GM23338 (cell line): Measurements from ENCODE around the gene LRP1B.

Experiments
- CREB1 ChIP-seq: fragments of 250-450 bp; sonication (Bioruptor Pico); IDR thresholded peaks from 2 replicates; pipeline ENCODE4 v1.5.0; 2020; ENCODE audit warnings: low read depth, mild to moderate bottlenecking, moderate library complexity
- EZH2 ChIP-seq: fragments of 200-600 bp; sonication (generic); IDR thresholded peaks from one replicate; pipeline ENCODE4 v1.8.0; 2017; ENCODE audit warnings: antibody characterized with exemption, mild to moderate bottlenecking, low read depth; ENCODE audit not compliant: unreplicated experiment
- EZH2phosphoT487 ChIP-seq: fragments of 200-600 bp; sonication (generic); IDR thresholded peaks from one replicate; pipeline ENCODE4 v1.8.1; 2018; ENCODE audit warnings: antibody characterized with exemption; ENCODE audit not compliant: unreplicated experiment
- JUNB ChIP-seq: IDR thresholded peaks from one replicate; pipeline ENCODE4 v1.6.1; 2016; ENCODE audit warnings: antibody characterized with exemption; ENCODE audit not compliant: unreplicated experiment
- NANOG ChIP-seq: IDR thresholded peaks from 2 replicates; pipeline ENCODE4 v1.6.1; 2016; ENCODE audit warnings: antibody characterized with exemption, borderline replicate concordance
- POLR2AphosphoS5 ChIP-seq: IDR thresholded peaks from 2 replicates; pipeline ENCODE4 v1.6.1; 2016; ENCODE audit warnings: antibody characterized with exemption, low read depth
- STAT1 ChIP-seq: IDR thresholded peaks from one replicate; pipeline ENCODE4 v1.6.1; 2016; ENCODE audit warnings: antibody characterized with exemption; ENCODE audit not compliant: unreplicated experiment
- TF ChIP-seq, protein P1 (sequence below), 2 experiments: fragments of 200-600 bp in 1 of 2; sonication (generic) in 1 of 2; conservative IDR thresholded peaks; 2 replicates each; pipeline versions ENCODE4 v1.5.1 to v1.6.1; 2016 to 2017; ENCODE audit warnings: antibody characterized with exemption in 2 of 2, low read depth in 2 of 2, mild to moderate bottlenecking in 2 of 2, moderate library complexity in 1 of 2
- TF ChIP-seq, protein P2 (sequence below): IDR thresholded peaks from one replicate; pipeline ENCODE4 v1.6.1; 2018; ENCODE audit warnings: antibody characterized with exemption; ENCODE audit not compliant: unreplicated experiment

DNA sequence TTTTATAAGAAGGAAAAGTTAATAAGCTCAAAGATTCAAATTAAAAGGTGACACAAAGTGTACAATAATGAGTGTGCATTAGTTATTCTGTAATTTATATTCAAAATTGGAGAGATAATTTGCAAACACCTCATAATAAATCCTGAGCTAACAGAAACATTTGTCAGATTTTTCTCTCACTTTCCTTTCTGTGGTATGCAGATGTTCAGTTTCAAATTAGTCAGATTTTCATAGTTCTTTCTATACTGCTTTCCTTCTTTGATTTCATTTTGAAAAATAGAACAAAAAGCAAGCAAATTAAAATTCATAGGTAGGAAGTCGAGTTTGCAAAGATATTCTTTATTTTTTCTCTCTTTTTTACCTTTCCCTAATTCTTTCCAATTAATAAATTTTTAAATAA, 1930.5 kb downstream of the LRP1B start:
- no peak for TF ChIP-seq STAT1
- no peak for TF ChIP-seq EZH2
- TF ChIP-seq, protein P1, sequence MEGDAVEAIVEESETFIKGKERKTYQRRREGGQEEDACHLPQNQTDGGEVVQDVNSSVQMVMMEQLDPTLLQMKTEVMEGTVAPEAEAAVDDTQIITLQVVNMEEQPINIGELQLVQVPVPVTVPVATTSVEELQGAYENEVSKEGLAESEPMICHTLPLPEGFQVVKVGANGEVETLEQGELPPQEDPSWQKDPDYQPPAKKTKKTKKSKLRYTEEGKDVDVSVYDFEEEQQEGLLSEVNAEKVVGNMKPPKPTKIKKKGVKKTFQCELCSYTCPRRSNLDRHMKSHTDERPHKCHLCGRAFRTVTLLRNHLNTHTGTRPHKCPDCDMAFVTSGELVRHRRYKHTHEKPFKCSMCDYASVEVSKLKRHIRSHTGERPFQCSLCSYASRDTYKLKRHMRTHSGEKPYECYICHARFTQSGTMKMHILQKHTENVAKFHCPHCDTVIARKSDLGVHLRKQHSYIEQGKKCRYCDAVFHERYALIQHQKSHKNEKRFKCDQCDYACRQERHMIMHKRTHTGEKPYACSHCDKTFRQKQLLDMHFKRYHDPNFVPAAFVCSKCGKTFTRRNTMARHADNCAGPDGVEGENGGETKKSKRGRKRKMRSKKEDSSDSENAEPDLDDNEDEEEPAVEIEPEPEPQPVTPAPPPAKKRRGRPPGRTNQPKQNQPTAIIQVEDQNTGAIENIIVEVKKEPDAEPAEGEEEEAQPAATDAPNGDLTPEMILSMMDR (conservative IDR thresholded peaks at IDR 0.05; ENCODE audit: low read depth in 2 of 2) = no peak
- no peak for TF ChIP-seq NANOG
- no peak for TF ChIP-seq POLR2AphosphoS5
- no peak for TF ChIP-seq EZH2phosphoT487
- TF ChIP-seq, protein P2, sequence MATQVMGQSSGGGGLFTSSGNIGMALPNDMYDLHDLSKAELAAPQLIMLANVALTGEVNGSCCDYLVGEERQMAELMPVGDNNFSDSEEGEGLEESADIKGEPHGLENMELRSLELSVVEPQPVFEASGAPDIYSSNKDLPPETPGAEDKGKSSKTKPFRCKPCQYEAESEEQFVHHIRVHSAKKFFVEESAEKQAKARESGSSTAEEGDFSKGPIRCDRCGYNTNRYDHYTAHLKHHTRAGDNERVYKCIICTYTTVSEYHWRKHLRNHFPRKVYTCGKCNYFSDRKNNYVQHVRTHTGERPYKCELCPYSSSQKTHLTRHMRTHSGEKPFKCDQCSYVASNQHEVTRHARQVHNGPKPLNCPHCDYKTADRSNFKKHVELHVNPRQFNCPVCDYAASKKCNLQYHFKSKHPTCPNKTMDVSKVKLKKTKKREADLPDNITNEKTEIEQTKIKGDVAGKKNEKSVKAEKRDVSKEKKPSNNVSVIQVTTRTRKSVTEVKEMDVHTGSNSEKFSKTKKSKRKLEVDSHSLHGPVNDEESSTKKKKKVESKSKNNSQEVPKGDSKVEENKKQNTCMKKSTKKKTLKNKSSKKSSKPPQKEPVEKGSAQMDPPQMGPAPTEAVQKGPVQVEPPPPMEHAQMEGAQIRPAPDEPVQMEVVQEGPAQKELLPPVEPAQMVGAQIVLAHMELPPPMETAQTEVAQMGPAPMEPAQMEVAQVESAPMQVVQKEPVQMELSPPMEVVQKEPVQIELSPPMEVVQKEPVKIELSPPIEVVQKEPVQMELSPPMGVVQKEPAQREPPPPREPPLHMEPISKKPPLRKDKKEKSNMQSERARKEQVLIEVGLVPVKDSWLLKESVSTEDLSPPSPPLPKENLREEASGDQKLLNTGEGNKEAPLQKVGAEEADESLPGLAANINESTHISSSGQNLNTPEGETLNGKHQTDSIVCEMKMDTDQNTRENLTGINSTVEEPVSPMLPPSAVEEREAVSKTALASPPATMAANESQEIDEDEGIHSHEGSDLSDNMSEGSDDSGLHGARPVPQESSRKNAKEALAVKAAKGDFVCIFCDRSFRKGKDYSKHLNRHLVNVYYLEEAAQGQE = no peak
- TF ChIP-seq JUNB = no peak
- no peak for TF ChIP-seq CREB1
